PC-3 (cell line): Measurements from ENCODE around the gene ZNF850. TPM values are rescaled to one million over a fixed set of nuclear protein-coding genes. Genes with fewer than 3 reads are reported as not detected.

Experiments used
- ATAC-seq: fragments of 200-7000 bp; cut with Tn5 transposase; 2 replicates; pipeline ENCODE4 v1.9.1; 2020; ENCODE audit warnings: mild to moderate bottlenecking, moderate library complexity
- BruUV-seq: library from RNA; stranded (reverse); fragments of 400-500 nt; replicated peaks from 2 replicates; lab custom pipeline; 2021; lab: Mats Ljungman, UMichigan
- CTCF ChIA-PET: fragments of 300-600 bp; sonication (Branson Sonifier 250); formaldehyde crosslinking; loops from one replicate; lab custom pipeline; 2022; ENCODE audit warnings: antibody characterized with exemption; lab: Charles Lee
- POLR2A ChIA-PET: fragments of 300-600 bp; sonication (Branson Sonifier 250); formaldehyde crosslinking; loops from one replicate; lab custom pipeline; 2022; ENCODE audit warnings: antibody characterized with exemption; ENCODE audit not compliant: unreplicated experiment; lab: Charles Lee
- DNase-seq: peaks from one replicate; pipeline ENCODE4 v3.0.0-alpha.2; 2015
- H2AFZ ChIP-seq: fragments of 300-600 bp; sonication (generic); 2 replicates; pipeline ENCODE4 v1.6.0; 2016; ENCODE audit warnings: antibody characterized with exemption, low read length
- H3F3A ChIP-seq: fragments of 300-600 bp; sonication (generic); one replicate; pipeline ENCODE4 v1.6.0; 2017; ENCODE audit warnings: antibody characterized with exemption, low read length, control low read depth, mild to moderate bottlenecking; ENCODE audit not compliant: unreplicated experiment
- H3K27ac ChIP-seq: fragments of 300-600 bp; sonication (generic); 2 replicates; pipeline ENCODE4 v1.5.1; 2016; ENCODE audit warnings: mild to moderate bottlenecking, low read length
- H3K27me3 ChIP-seq: fragments of 300-600 bp; sonication (generic); 2 replicates; pipeline ENCODE4 v1.6.1; 2016; ENCODE audit warnings: low read length, mixed read lengths
- H3K36me3 ChIP-seq: fragments of 300-600 bp; sonication (generic); 2 replicates; pipeline ENCODE4 v1.6.1; 2016; ENCODE audit warnings: low read depth, mixed run types, low read length, mixed read lengths
- H3K4me1 ChIP-seq: fragments of 300-600 bp; sonication (generic); 2 replicates; pipeline ENCODE4 v1.5.1; 2016; ENCODE audit warnings: low read length; ENCODE audit not compliant: insufficient read depth
- H3K4me2 ChIP-seq: fragments of 300-600 bp; sonication (generic); 2 replicates; pipeline ENCODE4 v1.6.0; 2016; ENCODE audit warnings: low read length
- H3K4me3 ChIP-seq: fragments of 300-600 bp; sonication (generic); 2 replicates; pipeline ENCODE4 v1.5.1; 2016; ENCODE audit warnings: mild to moderate bottlenecking, low read length, mixed read lengths
- H3K79me2 ChIP-seq: fragments of 300-600 bp; sonication (generic); 2 replicates; pipeline ENCODE4 v1.6.1; 2017; ENCODE audit warnings: low read length, mixed read lengths
- H3K9ac ChIP-seq: fragments of 300-600 bp; sonication (generic); 2 replicates; pipeline ENCODE4 v1.6.0; 2016; ENCODE audit warnings: mild to moderate bottlenecking, low read length
- H3K9me2 ChIP-seq: fragments of 300-600 bp; sonication (generic); replicated peaks from 2 replicates; pipeline ENCODE4 v1.6.1; 2016; ENCODE audit warnings: mixed run types, low read length, mixed read lengths
- H3K9me3 ChIP-seq: fragments of 300-600 bp; sonication (generic); 2 replicates; pipeline ENCODE4 v1.6.1; 2016; ENCODE audit warnings: low read length, mixed read lengths
- H4K20me1 ChIP-seq: fragments of 300-600 bp; sonication (generic); 2 replicates; pipeline ENCODE4 v1.6.1; 2016; ENCODE audit warnings: low read length, mixed read lengths
- EZH2 ChIP-seq: fragments of 300-600 bp; sonication (generic); IDR thresholded peaks from one replicate; pipeline ENCODE4 v1.6.1; 2017; ENCODE audit warnings: antibody characterized with exemption, mild to moderate bottlenecking, low read length; ENCODE audit not compliant: unreplicated experiment
- EZH2phosphoT487 ChIP-seq: fragments of 300-600 bp; sonication (generic); IDR thresholded peaks from 2 replicates; pipeline ENCODE4 v1.6.1; 2018; ENCODE audit warnings: mild to moderate bottlenecking, antibody characterized with exemption, low read length, borderline replicate concordance
- intact Hi-C: fragments of 100-400 bp; cut with micrococcal nuclease; formaldehyde crosslinking; loops from 2 replicates; pipeline ENCODE4 v1.9.0; 2023
- total RNA-seq: library from RNA; depleted of rRNA; stranded (reverse); fragments of >200 nt; gene quantifications from 2 replicates; pipeline ENCODE4 v1.2.3, GENCODE V29; 2014
- TF ChIP-seq, protein P1 (sequence below): fragments of 300-600 bp; sonication (generic); conservative IDR thresholded peaks from 2 replicates; pipeline ENCODE4 v1.5.1; 2017; ENCODE audit warnings: antibody characterized with exemption, low read depth, mild to moderate bottlenecking, low read length

The ZNF850 gene
- total RNA-seq, 1 experiment from 2014 or later: 1.2 TPM

- POLR2A ChIA-PET: interaction anchor here (1.0 kb wide), 1 partner anchor 160 kb away, joined by 7 read pairs; the partner anchor contains the start of gene ZNF260
- Histone ChIP-seq H2AFZ (peak overlapping the region; percentile 97), H3K27me3 (no peaks in the 10 kb centered on the region), H3K79me2 (peaks cover 18% of the 10 kb centered on the region), H4K20me1 (no peaks in the 10 kb centered on the region), H3F3A (no peaks in the 10 kb centered on the region), H3K9me2 (no peaks in the 10 kb centered on the region), H3K9me3 (peaks cover 8% of the 10 kb centered on the region), H3K27ac (peak overlapping the region; percentile 32), H3K4me1 (0 out of 2 replicates have a peak, but pooled peaks cover 3% of the 10 kb centered on the region), H3K9ac (peak overlapping the region; percentile 91), H3K4me3 (peak overlapping the region; percentile 89), H3K36me3 (peaks cover 52% of the 10 kb centered on the region), H3K4me2 (peak overlapping the region; percentile 92)
- TF ChIP-seq EZH2phosphoT487 (no peak), EZH2 (no peak)
- TF ChIP-seq, protein P1, sequence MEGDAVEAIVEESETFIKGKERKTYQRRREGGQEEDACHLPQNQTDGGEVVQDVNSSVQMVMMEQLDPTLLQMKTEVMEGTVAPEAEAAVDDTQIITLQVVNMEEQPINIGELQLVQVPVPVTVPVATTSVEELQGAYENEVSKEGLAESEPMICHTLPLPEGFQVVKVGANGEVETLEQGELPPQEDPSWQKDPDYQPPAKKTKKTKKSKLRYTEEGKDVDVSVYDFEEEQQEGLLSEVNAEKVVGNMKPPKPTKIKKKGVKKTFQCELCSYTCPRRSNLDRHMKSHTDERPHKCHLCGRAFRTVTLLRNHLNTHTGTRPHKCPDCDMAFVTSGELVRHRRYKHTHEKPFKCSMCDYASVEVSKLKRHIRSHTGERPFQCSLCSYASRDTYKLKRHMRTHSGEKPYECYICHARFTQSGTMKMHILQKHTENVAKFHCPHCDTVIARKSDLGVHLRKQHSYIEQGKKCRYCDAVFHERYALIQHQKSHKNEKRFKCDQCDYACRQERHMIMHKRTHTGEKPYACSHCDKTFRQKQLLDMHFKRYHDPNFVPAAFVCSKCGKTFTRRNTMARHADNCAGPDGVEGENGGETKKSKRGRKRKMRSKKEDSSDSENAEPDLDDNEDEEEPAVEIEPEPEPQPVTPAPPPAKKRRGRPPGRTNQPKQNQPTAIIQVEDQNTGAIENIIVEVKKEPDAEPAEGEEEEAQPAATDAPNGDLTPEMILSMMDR: no peak
- no TSS peak for BruUV-seq
- ATAC-seq (no peak), DNase-seq (no peak)
- intact Hi-C loops: loop anchor here (10.0 kb wide), 1 partner anchor 473 kb away; the partner anchor contains the start of genes ZNF146 and ZNF565
- CTCF ChIA-PET: no interaction called here
Observed at GRCh38 chr19:36688058-36688457, 84.5 kb downstream of the ZNF850 start.

DNA sequence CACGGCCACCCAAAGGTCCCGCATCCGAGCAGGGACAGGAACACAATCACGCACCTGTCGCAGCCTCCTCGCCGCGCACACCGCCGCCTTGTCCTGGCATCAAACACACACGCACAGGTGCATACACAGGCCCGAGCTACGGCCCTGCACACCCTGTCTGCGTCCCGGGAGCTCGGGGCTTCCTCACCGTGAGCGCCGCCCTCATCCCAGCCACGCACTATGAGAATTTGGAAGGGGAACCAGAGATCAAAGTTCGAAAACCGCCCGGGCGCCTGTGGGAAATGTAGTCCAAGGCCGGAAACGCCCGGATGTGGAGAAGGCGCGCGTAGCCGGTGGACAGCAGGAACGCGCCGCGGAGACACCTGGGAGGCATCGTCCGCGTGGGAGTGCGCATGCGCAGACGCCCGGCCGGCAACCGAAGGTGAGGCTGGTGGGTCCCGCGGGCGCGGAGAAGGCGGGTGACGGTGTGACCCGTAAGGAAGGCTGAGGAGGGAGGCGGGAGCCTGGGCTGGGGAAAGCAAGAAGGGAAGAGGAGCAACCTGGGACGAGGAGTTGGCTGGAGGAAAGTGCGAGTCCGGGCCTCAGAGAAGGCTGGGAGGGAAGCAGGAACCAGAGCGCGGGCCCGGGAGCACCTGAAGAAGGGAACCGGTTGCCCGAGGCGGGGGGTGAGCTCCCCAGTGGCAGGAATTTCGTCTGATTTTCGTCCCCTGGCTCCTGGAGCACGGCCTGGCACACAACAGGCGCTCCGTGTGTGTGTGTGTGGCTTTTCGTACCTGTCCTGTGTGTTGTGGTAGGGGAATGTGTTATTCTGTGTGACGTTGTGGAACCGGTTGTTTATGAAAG, 85.2 kb downstream of the ZNF850 start, which contains the start of gene ZNF567:
Gene ZNF567 (plus strand): TSS at position 399 of the 843 bp plus-strand sequence. CDS start 7,256 bp downstream, outside the sequence.
- Histone ChIP-seq H2AFZ (peak within 1 kb of the TSS; percentile 97), H3K9me3 (peaks cover 8% of the 10 kb centered on the region), H3K36me3 (peaks cover 46% of the 10 kb centered on the region), H3K79me2 (peaks cover 18% of the 10 kb centered on the region), H3F3A (no peaks in the 10 kb centered on the region), H3K4me3 (peak within 1 kb of the TSS; percentile 89), H3K4me2 (peak within 1 kb of the TSS; percentile 93), H3K9ac (peak within 1 kb of the TSS; percentile 91), H3K4me1 (0 out of 2 replicates have a peak, but pooled peaks cover 3% of the 10 kb centered on the region), H3K27me3 (no peaks in the 10 kb centered on the region), H3K27ac (peak within 1 kb of the TSS; percentile 32), H3K9me2 (no peaks in the 10 kb centered on the region), H4K20me1 (no peaks in the 10 kb centered on the region)
- BruUV-seq: TSS peak; percentile 60
- intact Hi-C loops: loop anchor here (10.0 kb wide), 1 partner anchor 473 kb away; the partner anchor contains the start of genes ZNF146 and ZNF565
- ATAC-seq (peak; percentile 91), DNase-seq (peak; percentile 94)
- ChIA-PET CTCF (no interaction called here), POLR2A (interaction anchor here (1.0 kb wide), 1 partner anchor 159 kb away, joined by 7 read pairs; the partner anchor contains the start of gene ZNF260)
- TF ChIP-seq EZH2phosphoT487 (no peak), EZH2 (no peak)
- TF ChIP-seq, protein P1: no peak
